ENCODE results near the gene ZNF562.

GRCh38 chr19:9644472-9644871 is 30.4 kb downstream of the ZNF562 start:
- TF ChIP-seq CTCF (IDR thresholded peaks at IDR 0.05; ENCODE audit: borderline replicate concordance, extremely low read depth, low read length, poor library complexity, severe bottlenecking): no peak
- no peak for TF ChIP-seq EZH2 (IDR thresholded peaks at IDR 0.05; ENCODE audit: borderline replicate concordance, low read depth, low read length, severe bottlenecking)

Data from DND-41 (cell line).